HL-60 (cell line): ENCODE data around the gene SLC17A7.
"Not testable (repeated sequence)": the region's sequence is repeated elsewhere in the genome, so short reads cannot be mapped to it uniquely, and the experiment has no call there.

Experiments
- CTCF ChIP-seq: IDR thresholded peaks from one replicate; pipeline ENCODE4 v1.5.1; 2011; ENCODE audit warnings: low read length, control low read depth, inconsistent platforms; ENCODE audit not compliant: insufficient read depth
- GABPA ChIP-seq: IDR thresholded peaks from 2 replicates; pipeline ENCODE4 v1.6.1; 2012; ENCODE audit warnings: low read depth
- POLR2AphosphoS5 ChIP-seq: IDR thresholded peaks from 2 replicates; pipeline ENCODE4 v1.6.1; 2012; ENCODE audit warnings: low read depth
- REST ChIP-seq: IDR thresholded peaks from 2 replicates; pipeline ENCODE4 v1.6.1; 2012; ENCODE audit warnings: low read depth; ENCODE audit not compliant: insufficient replicate concordance
- SPI1 ChIP-seq: IDR thresholded peaks from 2 replicates; pipeline ENCODE4 v1.6.1; 2012; ENCODE audit warnings: low read depth, mild to moderate bottlenecking, borderline replicate concordance

GRCh38 chr19:49461130-49461529 lies 19.8 kb upstream of the SLC17A7 start:
- TF ChIP-seq CTCF, POLR2AphosphoS5, REST, SPI1, GABPA: not testable (repeated sequence)
